Testis (tissue), 3 donors: ENCODE results near the gene MAPKAPK2. TPM values are rescaled to one million over a fixed set of nuclear protein-coding genes. Genes with fewer than 3 reads are reported as not detected.

Experiments used
- DNase-seq: peaks from one replicate; pipeline ENCODE4 v3.0.0-alpha.2; 2019
- H3K27ac ChIP-seq, 2 donors: fragments of 200-600 bp; sonication (generic); one replicate each; pipeline ENCODE4 v1.5.1; 2019
- H3K27me3 ChIP-seq: fragments of 200-600 bp; sonication (generic); one replicate; pipeline ENCODE4 v1.5.1; 2019
- H3K36me3 ChIP-seq: fragments of 200-600 bp; sonication (generic); one replicate; pipeline ENCODE4 v1.5.1; 2017; ENCODE audit warnings: low read depth; ENCODE audit errors: missing control alignments
- H3K4me1 ChIP-seq: fragments of 200-600 bp; sonication (generic); one replicate; pipeline ENCODE4 v1.5.1; 2019
- H3K4me3 ChIP-seq, 2 donors: fragments of 200-600 bp; sonication (generic); one replicate each; pipeline ENCODE4 v1.5.1; 2017 to 2019
- H3K9me3 ChIP-seq: fragments of 200-600 bp; sonication (generic); one replicate; pipeline ENCODE4 v1.5.1; 2017
- CTCF ChIP-seq, 3 experiments: fragments of 450-650 bp in 2 of 3; fragments of 200-600 bp in 1 of 3; sonication (generic) in 1 of 3; IDR thresholded peaks; one replicate each; pipeline ENCODE4 v1.5.1; 2016 to 2019; ENCODE audit warnings: antibody characterized with exemption in 3 of 3, mild to moderate bottlenecking in 2 of 3, moderate library complexity in 1 of 3
- POLR2A ChIP-seq: fragments of 450-650 bp; IDR thresholded peaks from one replicate; pipeline ENCODE4 v1.6.1; 2017; ENCODE audit warnings: antibody characterized with exemption, mild to moderate bottlenecking, moderate library complexity
- WGBS, 2 donors: methylation state at CpG; one replicate each; pipeline ENCODE4 v1.1.5; 2018; 5-methylcytosine and 5-hydroxymethylcytosine counted together
- intact Hi-C: fragments of 100-400 bp; cut with DNase I; formaldehyde crosslinking; loops from one replicate; pipeline ENCODE4 v1.15.1; 2023; ENCODE audit warnings: low total_unique reads
- polyA plus RNA-seq: library from polyadenylated mRNA; stranded (reverse); fragments of 350-450 nt; fragmentation: Illumina TruSeq; extraction: RNeasy Lipid Tissue Mini Kit (QIAGEN cat#74804); gene quantifications from one replicate; pipeline ENCODE4 v1.2.3, GENCODE V29; 2014; ENCODE audit warnings: low read depth, low replicate concordance; ENCODE audit not compliant: insufficient read depth
- total RNA-seq, 2 donors: library from RNA; depleted of rRNA; stranded (reverse); fragments of >200 nt; gene quantifications; one replicate each; pipeline ENCODE4 v1.2.3, GENCODE V29; 2016

Gene MAPKAPK2
- total and polyA plus RNA-seq, 3 donors from 2014 or later: 66.3 to 76.5 (median 69.1) TPM

GRCh38 chr1:206710460-206710823, 25.7 kb downstream of the MAPKAPK2 start:
- no peaks in the 10 kb centered on the region for H3K27me3 ChIP-seq
- intact Hi-C loops: no loop called here
- 65 to 87% methylated on average over 3 of the region's 3 CpGs for WGBS, 2 donors
- TF ChIP-seq CTCF (IDR thresholded peaks at IDR 0.05): no peak
- no peak for TF ChIP-seq POLR2A
- no peak overlapping the region for H3K27ac ChIP-seq
- no peaks in the 10 kb centered on the region for H3K36me3 ChIP-seq
- H3K4me3 ChIP-seq: no peak overlapping the region
- H3K4me1 ChIP-seq: peaks cover 44% of the 10 kb centered on the region
- no peaks in the 10 kb centered on the region for H3K9me3 ChIP-seq
- no peak for DNase-seq

DNA sequence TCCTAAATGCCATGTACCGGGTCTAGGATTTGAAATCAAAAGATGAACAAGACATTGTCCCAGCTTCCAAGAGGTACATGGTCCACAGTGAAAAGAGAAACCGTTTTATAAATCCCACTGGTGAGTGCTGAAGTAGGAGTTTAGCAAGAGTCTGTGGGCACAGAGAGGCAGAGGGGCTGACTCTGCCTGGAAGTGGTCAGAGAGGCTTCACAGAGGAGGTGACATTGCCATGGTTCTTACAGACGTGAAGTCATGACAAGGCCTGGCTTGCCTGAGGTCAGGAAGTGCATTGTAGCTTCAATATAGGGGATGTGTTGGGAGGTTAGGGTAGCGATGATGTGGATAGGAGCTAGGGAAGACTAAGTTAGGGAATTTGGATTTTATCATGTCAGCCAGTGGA, 28.4 kb downstream of the MAPKAPK2 start:
- no peaks in the 10 kb centered on the region for H3K27me3 ChIP-seq
- no peaks in the 10 kb centered on the region for H3K9me3 ChIP-seq
- H3K4me3 ChIP-seq: no peak overlapping the region
- no peak overlapping the region for H3K27ac ChIP-seq
- TF ChIP-seq POLR2A (no peak), CTCF (IDR thresholded peaks at IDR 0.05) (no peak)
- WGBS, 2 donors: 84 to 87% methylated on average over 4 of the region's 4 CpGs
- intact Hi-C loops: no loop called here
- DNase-seq: no peak
- H3K4me1 ChIP-seq: peaks cover 20% of the 10 kb centered on the region
- no peaks in the 10 kb centered on the region for H3K36me3 ChIP-seq

DNA sequence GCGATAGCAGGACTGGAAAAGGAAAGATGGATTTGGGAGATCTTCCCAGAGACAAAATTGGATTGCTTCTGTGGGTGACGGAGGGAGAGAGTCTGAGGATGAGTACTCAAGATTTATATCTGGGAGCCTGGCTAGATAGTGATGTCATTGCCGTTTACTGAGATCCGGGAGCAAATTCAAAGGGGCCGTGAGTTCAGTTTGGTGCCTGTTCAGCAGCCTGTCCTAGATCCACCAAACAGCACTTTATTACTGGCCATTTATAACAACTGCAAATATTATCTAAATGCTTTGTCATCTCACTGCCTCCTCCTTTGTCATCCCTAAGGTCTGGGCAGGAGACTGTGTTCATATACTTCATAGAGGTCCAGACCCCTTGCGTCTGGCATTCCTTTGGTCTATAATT, 29.2 kb downstream of the MAPKAPK2 start:
- TF ChIP-seq CTCF (IDR thresholded peaks at IDR 0.05) (no peak), POLR2A (no peak)
- Histone ChIP-seq H3K27ac (no peak overlapping the region), H3K36me3 (no peaks in the 10 kb centered on the region), H3K27me3 (no peaks in the 10 kb centered on the region), H3K4me1 (peaks cover 14% of the 10 kb centered on the region), H3K4me3 (no peak overlapping the region), H3K9me3 (no peaks in the 10 kb centered on the region)
- intact Hi-C loops: no loop called here
- DNase-seq: no peak
- WGBS, 2 donors: 72 to 74% methylated on average over 6 of the region's 6 CpGs

- DNase-seq: no peak
- intact Hi-C loops: no loop called here
- Histone ChIP-seq H3K4me3 (no peak overlapping the region), H3K27me3 (no peaks in the 10 kb centered on the region), H3K4me1 (peaks cover 9% of the 10 kb centered on the region), H3K27ac (no peak overlapping the region), H3K9me3 (no peaks in the 10 kb centered on the region), H3K36me3 (no peaks in the 10 kb centered on the region)
- no peak for TF ChIP-seq CTCF (IDR thresholded peaks at IDR 0.05)
- 60 to 64% methylated on average over 9 of the region's 9 CpGs for WGBS, 2 donors
Measured at GRCh38 chr1:206714331-206715058, 29.8 kb downstream of the MAPKAPK2 start.

DNA sequence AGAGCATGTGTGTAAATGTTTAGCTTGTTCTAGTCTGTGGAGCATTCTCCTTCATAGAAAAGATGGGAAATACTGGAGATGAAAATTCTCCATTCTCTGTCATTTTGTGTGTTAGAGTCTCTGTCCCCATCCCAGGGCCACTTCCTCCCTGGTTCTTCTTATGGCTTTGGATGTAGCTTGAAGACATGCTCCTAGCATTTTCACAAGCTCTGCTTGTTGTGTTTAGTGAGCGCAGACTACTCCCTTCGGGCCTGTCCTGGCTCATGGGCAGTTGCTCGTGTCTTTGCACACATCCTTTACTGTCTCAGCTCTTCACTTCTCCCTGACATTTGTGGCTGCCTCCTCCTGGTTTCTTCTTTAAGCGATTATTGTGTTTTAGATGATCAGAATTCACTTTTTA, 30.4 kb downstream of the MAPKAPK2 start:
- intact Hi-C loops: no loop called here
- no peak for DNase-seq
- peaks cover 9% of the 10 kb centered on the region for H3K4me1 ChIP-seq

More for the DNA sequence above, 30.4 kb downstream of the MAPKAPK2 start:
- TF ChIP-seq CTCF (IDR thresholded peaks at IDR 0.05) (no peak), POLR2A (no peak)
- no peaks in the 10 kb centered on the region for H3K27me3 ChIP-seq
- H3K4me3 ChIP-seq: no peak overlapping the region
- H3K27ac ChIP-seq: no peak overlapping the region
- H3K9me3 ChIP-seq: no peaks in the 10 kb centered on the region
- WGBS, 2 donors: 71 to 84% methylated on average over 4 of the region's 4 CpGs
- H3K36me3 ChIP-seq: no peaks in the 10 kb centered on the region
